GM23338 (cell line): ENCODE measurements around the gene AP2B1.

Source experiments
- POLR2AphosphoS5 ChIP-seq: IDR thresholded peaks from 2 replicates; pipeline ENCODE4 v1.6.1; 2016; ENCODE audit warnings: antibody characterized with exemption, low read depth
- TF ChIP-seq, protein P1 (sequence below), 2 experiments: fragments of 200-600 bp in 1 of 2; sonication (generic) in 1 of 2; conservative IDR thresholded peaks; 2 replicates each; pipeline versions ENCODE4 v1.5.1 to v1.6.1; 2016 to 2017; ENCODE audit warnings: antibody characterized with exemption in 2 of 2, low read depth in 2 of 2, mild to moderate bottlenecking in 2 of 2, moderate library complexity in 1 of 2

DNA sequence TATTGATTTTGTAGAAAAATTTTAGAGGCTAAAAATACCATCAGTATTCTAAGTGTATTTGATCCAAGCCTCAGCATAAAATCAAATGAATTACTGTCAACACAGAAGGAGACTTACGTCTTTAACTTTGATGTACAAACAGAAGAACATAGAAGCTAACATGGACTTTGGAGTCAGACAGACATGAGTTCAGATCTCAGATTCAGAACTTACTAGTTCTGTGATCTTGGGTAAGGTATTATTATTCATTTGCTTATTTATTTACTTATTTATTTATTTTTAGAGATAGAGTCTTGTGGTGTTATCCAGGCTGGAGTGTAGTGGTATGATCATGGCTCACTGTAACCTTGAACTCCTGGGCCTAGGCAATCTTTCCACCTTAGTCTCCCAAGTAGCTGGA lies 45.7 kb upstream of the AP2B1 start:
- TF ChIP-seq, protein P1, sequence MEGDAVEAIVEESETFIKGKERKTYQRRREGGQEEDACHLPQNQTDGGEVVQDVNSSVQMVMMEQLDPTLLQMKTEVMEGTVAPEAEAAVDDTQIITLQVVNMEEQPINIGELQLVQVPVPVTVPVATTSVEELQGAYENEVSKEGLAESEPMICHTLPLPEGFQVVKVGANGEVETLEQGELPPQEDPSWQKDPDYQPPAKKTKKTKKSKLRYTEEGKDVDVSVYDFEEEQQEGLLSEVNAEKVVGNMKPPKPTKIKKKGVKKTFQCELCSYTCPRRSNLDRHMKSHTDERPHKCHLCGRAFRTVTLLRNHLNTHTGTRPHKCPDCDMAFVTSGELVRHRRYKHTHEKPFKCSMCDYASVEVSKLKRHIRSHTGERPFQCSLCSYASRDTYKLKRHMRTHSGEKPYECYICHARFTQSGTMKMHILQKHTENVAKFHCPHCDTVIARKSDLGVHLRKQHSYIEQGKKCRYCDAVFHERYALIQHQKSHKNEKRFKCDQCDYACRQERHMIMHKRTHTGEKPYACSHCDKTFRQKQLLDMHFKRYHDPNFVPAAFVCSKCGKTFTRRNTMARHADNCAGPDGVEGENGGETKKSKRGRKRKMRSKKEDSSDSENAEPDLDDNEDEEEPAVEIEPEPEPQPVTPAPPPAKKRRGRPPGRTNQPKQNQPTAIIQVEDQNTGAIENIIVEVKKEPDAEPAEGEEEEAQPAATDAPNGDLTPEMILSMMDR (conservative IDR thresholded peaks at IDR 0.05; ENCODE audit: low read depth in 2 of 2), result no peak
- no peak for TF ChIP-seq POLR2AphosphoS5
